Measurements from ENCODE around the gene TNK2.

DNA sequence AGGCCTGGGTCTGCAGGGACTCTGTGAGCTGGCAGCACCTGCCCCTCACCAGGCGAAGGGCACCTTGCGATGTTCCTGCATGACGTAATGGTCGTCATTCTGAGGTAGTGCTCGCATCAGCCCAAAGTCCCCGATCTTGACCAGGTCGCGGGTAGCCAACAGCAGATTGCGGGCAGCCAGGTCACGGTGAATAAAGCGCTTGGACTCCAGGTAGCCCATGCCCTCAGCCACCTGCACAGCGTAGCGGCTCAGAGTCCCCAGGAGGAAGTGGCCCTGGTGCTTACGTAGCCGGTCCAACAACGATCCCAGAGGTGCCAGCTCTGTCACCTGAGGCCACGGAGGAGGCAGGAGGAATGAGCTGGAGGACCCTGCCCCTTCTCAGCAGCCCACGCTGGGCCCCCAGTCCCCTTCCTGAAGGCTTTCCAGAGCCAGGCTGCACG, 26.3 kb downstream of the TNK2 start:
- TF ChIP-seq SUZ12 (IDR thresholded peaks at IDR 0.05; ENCODE audit: extremely low read depth, insufficient read depth, insufficient read length) (no peak), YY1 (IDR thresholded peaks at IDR 0.05; ENCODE audit: insufficient read depth, insufficient read length) (no peak)
